Suprapubic skin (tissue), 4 donors: ENCODE data around the gene LRGUK. TPM values are rescaled to one million over a fixed set of nuclear protein-coding genes. Genes with fewer than 3 reads are reported as not detected.

Experiments used
- DNase-seq, 2 donors: peaks; one replicate each; pipeline ENCODE4 v3.0.0-alpha.2; 2019; ENCODE audit warnings: low spot score in 2 of 2
- H3K27ac ChIP-seq: fragments of 200-600 bp; sonication (generic); one replicate; pipeline ENCODE4 v1.5.1; 2019
- H3K27me3 ChIP-seq: fragments of 200-600 bp; sonication (generic); one replicate; pipeline ENCODE4 v1.5.1; 2019
- H3K36me3 ChIP-seq: fragments of 200-600 bp; sonication (generic); one replicate; pipeline ENCODE4 v1.5.1; 2019
- H3K4me1 ChIP-seq: fragments of 200-600 bp; sonication (generic); one replicate; pipeline ENCODE4 v1.5.1; 2019
- H3K4me3 ChIP-seq: fragments of 200-600 bp; sonication (generic); one replicate; pipeline ENCODE4 v1.5.1; 2019; ENCODE audit warnings: mild to moderate bottlenecking
- H3K9me3 ChIP-seq: fragments of 200-600 bp; sonication (generic); one replicate; pipeline ENCODE4 v1.5.1; 2019
- CTCF ChIP-seq, 2 donors: fragments of 200-600 bp in 1 of 2; fragments of 450-650 bp in 1 of 2; sonication (generic) in 1 of 2; IDR thresholded peaks; one replicate each; pipeline ENCODE4 v1.5.1; 2016 to 2019; ENCODE audit warnings: antibody characterized with exemption in 2 of 2, mild to moderate bottlenecking in 1 of 2, moderate library complexity in 1 of 2
- EP300 ChIP-seq: sonication (generic); formaldehyde crosslinking; IDR thresholded peaks from one replicate; pipeline ENCODE4 v1.6.1; 2017; ENCODE audit warnings: antibody characterized with exemption
- POLR2A ChIP-seq, 2 donors: fragments of 450-650 bp; IDR thresholded peaks; one replicate each; pipeline ENCODE4 v1.6.1; 2017; ENCODE audit warnings: antibody characterized with exemption in 2 of 2, mild to moderate bottlenecking in 2 of 2, moderate library complexity in 2 of 2
- POLR2AphosphoS5 ChIP-seq, 3 donors: sonication (generic); formaldehyde crosslinking; IDR thresholded peaks; one replicate each; pipeline ENCODE4 v1.6.1; 2017; ENCODE audit warnings: antibody characterized with exemption in 3 of 3
- WGBS: methylation state at CpG from one replicate; pipeline ENCODE4 v1.1.5; 2018; 5-methylcytosine and 5-hydroxymethylcytosine counted together
- total RNA-seq, 4 donors: library from RNA; depleted of rRNA; stranded (reverse); fragments of >200 nt; gene quantifications; one replicate each; pipeline ENCODE4 v1.1.0, GENCODE V29; 2016

Gene LRGUK
- total RNA-seq, 4 donors from 2014 or later = 0.34 to 1.2 (median 0.91) TPM

DNA sequence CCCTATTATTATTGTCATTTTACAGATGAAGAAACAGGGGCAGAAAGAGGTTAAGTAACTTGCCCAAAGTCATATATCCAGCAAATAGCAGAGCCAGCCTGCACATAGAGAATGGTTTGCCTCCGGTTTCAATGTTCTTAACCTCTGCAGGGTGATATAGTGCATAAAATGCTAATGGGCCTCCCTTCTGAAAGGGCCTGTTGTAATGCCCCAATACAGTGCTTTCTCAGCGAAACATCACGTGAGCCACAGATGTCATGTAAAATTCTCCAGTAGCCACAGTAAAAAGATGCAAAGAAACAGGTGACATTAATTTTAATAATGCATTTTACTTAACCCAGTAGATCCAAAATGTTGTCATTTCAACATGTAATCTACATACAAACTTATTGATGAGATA is 38.1 kb downstream of the LRGUK start:
- no peak overlapping the region for H3K4me3 ChIP-seq
- H3K27me3 ChIP-seq = no peaks in the 10 kb centered on the region
- no peak overlapping the region for H3K27ac ChIP-seq
- H3K9me3 ChIP-seq = no peaks in the 10 kb centered on the region
- DNase-seq = no peak
- H3K4me1 ChIP-seq = no peaks in the 10 kb centered on the region
- H3K36me3 ChIP-seq = no peaks in the 10 kb centered on the region
- TF ChIP-seq POLR2A (IDR thresholded peaks at IDR 0.05) (no peak), CTCF (IDR thresholded peaks at IDR 0.05) (no peak), EP300 (no peak), POLR2AphosphoS5 (IDR thresholded peaks at IDR 0.05) (no peak)
- WGBS = 84% methylated on average over 3 of the region's 3 CpGs

- no peaks in the 10 kb centered on the region for H3K9me3 ChIP-seq
- H3K27ac ChIP-seq = no peak overlapping the region
- no peak for DNase-seq
- WGBS = 95% methylated on average over 5 of the region's 5 CpGs
- H3K4me3 ChIP-seq = no peak overlapping the region
- H3K27me3 ChIP-seq = no peaks in the 10 kb centered on the region
- no peaks in the 10 kb centered on the region for H3K36me3 ChIP-seq
- no peak for TF ChIP-seq POLR2A (IDR thresholded peaks at IDR 0.05)
- no peak for TF ChIP-seq CTCF (IDR thresholded peaks at IDR 0.05)
- no peaks in the 10 kb centered on the region for H3K4me1 ChIP-seq
These were observed 40.1 kb downstream of the LRGUK start for GRCh38 chr7:134167250-134167649.

DNA sequence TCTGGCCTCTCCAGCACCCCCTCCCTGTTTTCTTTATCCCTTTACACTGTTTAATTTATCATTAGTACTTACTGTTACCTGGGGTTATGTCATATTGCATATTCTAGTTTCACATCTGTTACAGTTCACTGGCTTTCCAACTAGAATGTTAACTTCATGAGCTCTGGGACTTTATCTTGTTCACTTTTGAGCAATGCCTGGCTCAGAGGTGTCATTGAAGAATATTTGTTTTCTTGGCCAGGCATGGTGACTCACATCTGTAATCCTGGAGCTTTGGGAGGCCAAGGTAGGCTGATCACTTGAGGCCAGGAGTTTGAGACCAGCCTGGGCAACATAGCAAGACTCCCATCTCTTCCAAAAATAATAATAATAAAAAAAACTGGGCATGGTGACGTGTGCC is 40.7 kb downstream of the LRGUK start:
- H3K4me3 ChIP-seq = no peak overlapping the region
- H3K9me3 ChIP-seq = no peaks in the 10 kb centered on the region
- no peaks in the 10 kb centered on the region for H3K36me3 ChIP-seq
- H3K27ac ChIP-seq = no peak overlapping the region
- H3K27me3 ChIP-seq = no peaks in the 10 kb centered on the region
- no peaks in the 10 kb centered on the region for H3K4me1 ChIP-seq
- no peak for DNase-seq
- 93% methylated on average over 1 of the region's 1 CpG for WGBS
- no peak for TF ChIP-seq POLR2A (IDR thresholded peaks at IDR 0.05)
- TF ChIP-seq POLR2AphosphoS5 (IDR thresholded peaks at IDR 0.05) = no peak
- TF ChIP-seq CTCF (IDR thresholded peaks at IDR 0.05) = no peak

DNA sequence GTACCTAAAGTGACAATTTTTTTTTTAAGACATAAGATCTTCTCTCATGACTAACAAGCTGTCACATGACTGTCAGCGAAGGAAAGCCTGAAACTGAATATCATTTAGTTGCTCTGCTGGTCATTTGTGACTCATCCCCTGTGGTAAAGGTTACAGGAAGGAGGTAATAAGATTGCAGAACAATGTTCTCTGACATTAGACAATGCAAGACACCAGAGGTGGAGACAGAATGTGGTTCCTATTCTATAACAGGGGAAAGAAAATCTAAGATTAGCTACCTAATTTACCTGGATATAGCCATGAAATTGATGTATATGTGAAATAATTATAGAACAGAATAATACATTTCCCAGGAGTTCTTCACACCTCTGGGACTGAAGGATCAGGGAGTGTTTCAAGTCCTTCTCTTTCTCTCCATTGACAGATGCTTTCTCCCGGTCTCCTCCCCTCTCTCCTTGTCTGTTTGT is 47.7 kb downstream of the LRGUK start:
- no peak for DNase-seq
- no peak overlapping the region for H3K27ac ChIP-seq
- no peak overlapping the region for H3K4me3 ChIP-seq
- peaks cover 3% of the 10 kb centered on the region for H3K4me1 ChIP-seq
- no peak for TF ChIP-seq EP300
- TF ChIP-seq POLR2AphosphoS5 (IDR thresholded peaks at IDR 0.05) = no peak
- no peak for TF ChIP-seq CTCF (IDR thresholded peaks at IDR 0.05)
- no peak for TF ChIP-seq POLR2A (IDR thresholded peaks at IDR 0.05)
- H3K36me3 ChIP-seq = no peaks in the 10 kb centered on the region
- WGBS = 61% methylated on average over 2 of the region's 2 CpGs
- H3K27me3 ChIP-seq = no peaks in the 10 kb centered on the region
- H3K9me3 ChIP-seq = no peaks in the 10 kb centered on the region

DNA sequence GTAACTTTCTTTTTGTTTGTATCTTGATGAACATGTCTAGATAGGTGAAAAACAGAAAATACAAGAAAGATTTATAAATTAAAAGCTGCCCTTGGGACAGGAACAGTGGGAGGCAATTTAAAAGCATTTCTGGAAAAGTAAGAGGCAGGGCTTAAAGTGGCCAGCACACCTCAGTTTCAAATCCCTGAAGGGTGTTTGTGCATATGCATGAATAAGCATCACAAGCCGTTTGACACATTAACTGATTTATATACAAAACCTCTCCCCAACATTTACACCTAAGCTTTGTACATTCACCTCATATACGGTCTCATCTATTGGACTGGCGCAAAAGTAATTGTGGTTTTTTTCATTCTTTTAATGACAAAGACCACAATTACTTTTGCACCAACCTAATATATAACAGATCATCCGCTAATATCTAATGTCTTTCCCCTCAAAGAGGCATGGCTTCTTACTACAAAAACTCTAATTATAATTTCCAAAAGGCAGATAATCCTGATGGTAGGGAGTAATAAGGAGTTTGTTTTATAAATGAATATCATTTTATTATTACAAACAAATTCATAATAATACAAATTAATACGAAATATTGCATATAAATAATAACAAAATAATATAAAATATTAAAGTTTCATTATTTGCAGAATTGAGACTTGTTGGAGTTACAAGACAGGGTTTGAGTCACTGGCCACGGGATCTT is 48.3 kb downstream of the LRGUK start:
- Histone ChIP-seq H3K4me1 (peaks cover 3% of the 10 kb centered on the region), H3K27me3 (no peaks in the 10 kb centered on the region), H3K4me3 (no peak overlapping the region), H3K27ac (no peak overlapping the region), H3K36me3 (no peaks in the 10 kb centered on the region), H3K9me3 (no peaks in the 10 kb centered on the region)
- DNase-seq = no peak
- no peak for TF ChIP-seq CTCF (IDR thresholded peaks at IDR 0.05)
- no peak for TF ChIP-seq POLR2AphosphoS5 (IDR thresholded peaks at IDR 0.05)
- TF ChIP-seq POLR2A (IDR thresholded peaks at IDR 0.05) = no peak
- no peak for TF ChIP-seq EP300
- 81% methylated on average over 6 of the region's 6 CpGs for WGBS
